HepG2 (cell line): ENCODE results near the gene FOXD4L6. TPM values are rescaled to one million over a fixed set of nuclear protein-coding genes. Genes with fewer than 3 reads are reported as not detected.
A peak's percentile ranks its signal among the peaks of the same experiment; 100 is the strongest.
"Not testable (repeated sequence)": the region's sequence is repeated elsewhere in the genome, so short reads cannot be mapped to it uniquely, and the experiment has no call there.

ENCODE experiments used
- ATAC-seq: fragments of 200-7000 bp; cut with Tn5 transposase; 3 replicates; pipeline ENCODE4 v1.9.1; 2020; ENCODE audit warnings: mild to moderate bottlenecking, moderate library complexity
- BruUV-seq: library from RNA; stranded (reverse); fragments of 400-500 nt; replicated peaks from 2 replicates; lab custom pipeline; 2021; lab: Mats Ljungman, UMichigan
- CTCF ChIA-PET: fragments of 300-600 bp; formaldehyde crosslinking; extraction: SDS; loops from one replicate; lab custom pipeline; 2021; ENCODE audit warnings: low total read pairs, inconsistent platforms, low intra/inter-chr PET ratio; lab: Yijun Ruan, JAX
- POLR2A ChIA-PET: fragments of 350-600 bp; sonication (Branson Sonifier 250); formaldehyde crosslinking; loops from one replicate; lab custom pipeline; 2020; ENCODE audit warnings: antibody characterized with exemption, inconsistent platforms; lab: Yijun Ruan, JAX
- DNase-seq: peaks from one replicate; pipeline ENCODE4 v3.0.0-alpha.2; 2015; ENCODE audit warnings: low spot score
- FAIRE-seq: peaks from 3 replicates; lab custom pipeline; 2011; peaks lifted over from hg19 to GRCh38; lab: Jason Lieb, UNC
- H2AFZ ChIP-seq: one replicate; pipeline ENCODE4 v1.6.1; 2011; ENCODE audit warnings: low read length, inconsistent platforms
- H3K27ac ChIP-seq: fragments of 300-600 bp; 3 replicates; pipeline ENCODE4 v1.8.0; 2011; ENCODE audit warnings: mixed run types, mild to moderate bottlenecking, mixed read lengths, low read length, inconsistent platforms; ENCODE audit not compliant: insufficient read depth; ENCODE audit errors: extremely low read length
- H3K27me3 ChIP-seq, 2 experiments: fragments of 200-600 bp in 1 of 2; 2 replicates in 1 of 2; 3 replicates in 1 of 2; pipeline versions ENCODE4 v1.6.0 to v1.8.0; 2011; ENCODE audit warnings: low read length in 2 of 2, mild to moderate bottlenecking in 2 of 2, moderate library complexity in 2 of 2, inconsistent platforms in 1 of 2; ENCODE audit not compliant: insufficient read depth in 2 of 2, control insufficient read depth in 1 of 2
- H3K36me3 ChIP-seq, 2 experiments: fragments of 200-600 bp in 1 of 2; replicated peaks in 1 of 2; 2 replicates in 1 of 2; 3 replicates in 1 of 2; pipeline versions ENCODE4 v1.5.1 to v1.8.0; 2011; ENCODE audit warnings: low read length in 2 of 2, inconsistent platforms in 1 of 2; ENCODE audit not compliant: insufficient read depth in 2 of 2, control insufficient read depth in 1 of 2
- H3K4me1 ChIP-seq: 2 replicates; pipeline ENCODE4 v1.5.1; 2012; ENCODE audit warnings: low read length, inconsistent platforms; ENCODE audit not compliant: insufficient read depth
- H3K4me2 ChIP-seq: 2 replicates; pipeline ENCODE4 v1.6.0; 2011; ENCODE audit warnings: low read depth, low read length, inconsistent platforms
- H3K4me3 ChIP-seq, 3 experiments: fragments of 200-600 bp in 1 of 3; sonication (generic), shearing (Covaris generic) in 1 of 3; replicated peaks in 1 of 3; 2 replicates each; pipeline ENCODE4 v1.5.1; 2011 to 2016; ENCODE audit warnings: low read length in 3 of 3, inconsistent platforms in 2 of 3, low read depth in 2 of 3, mild to moderate bottlenecking in 2 of 3, control low read depth in 1 of 3, mixed read lengths in 1 of 3; ENCODE audit not compliant: insufficient read depth in 1 of 3
- H3K79me2 ChIP-seq: one replicate; pipeline ENCODE4 v1.6.1; 2011; ENCODE audit warnings: low read length, inconsistent platforms; ENCODE audit not compliant: insufficient read depth
- H3K9ac ChIP-seq: 2 replicates; pipeline ENCODE4 v1.6.0; 2011; ENCODE audit warnings: mild to moderate bottlenecking, low read depth, low read length, inconsistent platforms; ENCODE audit not compliant: insufficient read depth
- H3K9me3 ChIP-seq: 2 replicates; pipeline ENCODE4 v1.5.1; 2012; ENCODE audit warnings: mild to moderate bottlenecking, low read length
- H4K20me1 ChIP-seq: 2 replicates; pipeline ENCODE4 v1.6.0; 2011; ENCODE audit warnings: inconsistent platforms, mild to moderate bottlenecking, low read length, moderate library complexity; ENCODE audit not compliant: insufficient read depth
- ELF3 ChIP-seq: IDR thresholded peaks from 2 replicates; pipeline ENCODE4 v1.6.1; 2016; ENCODE audit warnings: missing genetic modification reagents, missing compliant biosample characterization
- FOSL1 ChIP-seq: sonication (generic); formaldehyde crosslinking; IDR thresholded peaks from 2 replicates; pipeline ENCODE4 v1.9.0; 2021; ENCODE audit warnings: missing genetic modification reagents, borderline replicate concordance
- FOSL2 ChIP-seq: sonication (generic); formaldehyde crosslinking; IDR thresholded peaks from 2 replicates; pipeline ENCODE4 v1.4.0; 2020; ENCODE audit warnings: missing genetic modification reagents
- FOXA1 ChIP-seq, 2 experiments: fragments of 450-650 bp in 1 of 2; sonication (generic) in 1 of 2; formaldehyde crosslinking in 1 of 2; IDR thresholded peaks; 2 replicates each; pipeline versions ENCODE4 v1.4.0 to v1.6.1; 2016 to 2020; ENCODE audit warnings: missing genetic modification reagents in 1 of 2
- FOXP1 ChIP-seq, 2 experiments: fragments of 450-650 bp in 1 of 2; IDR thresholded peaks; 2 replicates each; pipeline ENCODE4 v1.6.1; 2017 to 2018; ENCODE audit warnings: antibody characterized with exemption in 1 of 2
- GATAD2A ChIP-seq: IDR thresholded peaks from 2 replicates; pipeline ENCODE4 v1.6.1; 2016
- HMG20A ChIP-seq: IDR thresholded peaks from 2 replicates; pipeline ENCODE4 v1.6.1; 2016; ENCODE audit warnings: borderline replicate concordance
- HNF4A ChIP-seq: sonication (generic); formaldehyde crosslinking; IDR thresholded peaks from 2 replicates; pipeline ENCODE4 v1.4.0; 2020; ENCODE audit warnings: missing genetic modification reagents
- SOX13 ChIP-seq, 3 experiments: fragments of 450-650 bp in 1 of 3; sonication (generic) in 1 of 3; formaldehyde crosslinking in 1 of 3; IDR thresholded peaks in 2 of 3; conservative IDR thresholded peaks in 1 of 3; 2 replicates each; pipeline versions ENCODE4 v1.5.0 to v1.6.1; 2016 to 2020; ENCODE audit warnings: antibody characterized with exemption in 1 of 3, mild to moderate bottlenecking in 1 of 3, missing compliant biosample characterization in 1 of 3, missing genetic modification reagents in 1 of 3, moderate library complexity in 1 of 3
- SOX5 ChIP-seq: IDR thresholded peaks from 2 replicates; pipeline ENCODE4 v1.6.1; 2016; ENCODE audit warnings: borderline replicate concordance
- WGBS: methylation state at CpG from one replicate; pipeline ENCODE4 v1.1.6; 2017; ENCODE audit warnings: low lambda C conversion rate; 5-methylcytosine and 5-hydroxymethylcytosine counted together
- in situ Hi-C: cut with HindIII; loops from 2 replicates; pipeline ENCODE4 v1.10.0; 2017; ENCODE audit warnings: low pct_unique_long_range_greater_than_20kb; ENCODE audit not compliant: extremely low pct_ligation_motif_present
- intact Hi-C: fragments of 100-400 bp; cut with micrococcal nuclease; formaldehyde crosslinking; loops from one replicate; pipeline ENCODE4 v1.10.0; 2022; ENCODE audit not compliant: unreplicated experiment
- polyA plus RNA-seq, 8 experiments: library from polyadenylated mRNA; depleted of rRNA in 3 of 8; stranded (reverse) in 7 of 8; unstranded in 1 of 8; fragments of >200 nt; fragmentation: Illumina TruSeq in 4 of 8; extraction: Trizol in 4 of 8; gene quantifications; 2 replicates each; pipeline versions ENCODE4 v1.2.1 to v1.2.3, GENCODE V29; 2011 to 2016; ENCODE audit warnings: low read depth in 4 of 8, missing spikeins in 1 of 8, mixed read lengths in 1 of 8; ENCODE audit not compliant: insufficient read depth in 1 of 8
- total RNA-seq, 5 experiments: library from RNA; depleted of rRNA; stranded (reverse); fragments of >200 nt; fragmentation: Illumina TruSeq; extraction: Trizol; gene quantifications; 2 replicates each; pipeline ENCODE4 v1.2.3, GENCODE V29; 2016; ENCODE audit warnings: low read depth in 1 of 5
- TF ChIP-seq, protein P1 (sequence below): IDR thresholded peaks from 2 replicates; pipeline ENCODE4 v1.4.0; 2020; ENCODE audit warnings: mild to moderate bottlenecking, missing genetic modification reagents
- TF ChIP-seq, protein P2 (sequence below): sonication (generic); formaldehyde crosslinking; IDR thresholded peaks from 2 replicates; pipeline ENCODE4 v1.4.0; 2020; ENCODE audit warnings: missing genetic modification reagents

Gene FOXD4L6
- total and polyA plus RNA-seq, 2 of the 13 experiments (the other 11 are each of a cell fraction or from before 2014, with no cell fraction given) = 0.11 TPM; not detected in 1

DNA sequence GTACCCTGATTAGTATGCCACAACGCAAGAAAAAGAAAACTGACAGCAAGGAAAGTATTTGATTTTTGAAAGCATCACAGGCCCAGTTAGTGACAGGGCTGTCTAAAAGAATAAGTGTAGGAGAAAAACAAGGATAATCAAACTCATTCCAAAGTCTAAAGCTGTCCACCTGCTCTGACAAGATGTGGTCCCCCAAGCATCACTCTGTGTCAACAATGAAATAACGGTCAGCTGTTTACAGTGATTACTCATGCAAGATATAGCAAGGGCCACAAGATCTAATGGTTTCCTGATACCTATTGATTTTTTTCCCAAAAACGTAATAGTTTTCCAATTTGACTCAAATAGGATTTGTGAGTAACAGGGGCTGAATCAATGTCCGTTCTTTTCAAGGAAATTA is 46.5 kb upstream of the FOXD4L6 start (continued):
- TF ChIP-seq, protein P1, sequence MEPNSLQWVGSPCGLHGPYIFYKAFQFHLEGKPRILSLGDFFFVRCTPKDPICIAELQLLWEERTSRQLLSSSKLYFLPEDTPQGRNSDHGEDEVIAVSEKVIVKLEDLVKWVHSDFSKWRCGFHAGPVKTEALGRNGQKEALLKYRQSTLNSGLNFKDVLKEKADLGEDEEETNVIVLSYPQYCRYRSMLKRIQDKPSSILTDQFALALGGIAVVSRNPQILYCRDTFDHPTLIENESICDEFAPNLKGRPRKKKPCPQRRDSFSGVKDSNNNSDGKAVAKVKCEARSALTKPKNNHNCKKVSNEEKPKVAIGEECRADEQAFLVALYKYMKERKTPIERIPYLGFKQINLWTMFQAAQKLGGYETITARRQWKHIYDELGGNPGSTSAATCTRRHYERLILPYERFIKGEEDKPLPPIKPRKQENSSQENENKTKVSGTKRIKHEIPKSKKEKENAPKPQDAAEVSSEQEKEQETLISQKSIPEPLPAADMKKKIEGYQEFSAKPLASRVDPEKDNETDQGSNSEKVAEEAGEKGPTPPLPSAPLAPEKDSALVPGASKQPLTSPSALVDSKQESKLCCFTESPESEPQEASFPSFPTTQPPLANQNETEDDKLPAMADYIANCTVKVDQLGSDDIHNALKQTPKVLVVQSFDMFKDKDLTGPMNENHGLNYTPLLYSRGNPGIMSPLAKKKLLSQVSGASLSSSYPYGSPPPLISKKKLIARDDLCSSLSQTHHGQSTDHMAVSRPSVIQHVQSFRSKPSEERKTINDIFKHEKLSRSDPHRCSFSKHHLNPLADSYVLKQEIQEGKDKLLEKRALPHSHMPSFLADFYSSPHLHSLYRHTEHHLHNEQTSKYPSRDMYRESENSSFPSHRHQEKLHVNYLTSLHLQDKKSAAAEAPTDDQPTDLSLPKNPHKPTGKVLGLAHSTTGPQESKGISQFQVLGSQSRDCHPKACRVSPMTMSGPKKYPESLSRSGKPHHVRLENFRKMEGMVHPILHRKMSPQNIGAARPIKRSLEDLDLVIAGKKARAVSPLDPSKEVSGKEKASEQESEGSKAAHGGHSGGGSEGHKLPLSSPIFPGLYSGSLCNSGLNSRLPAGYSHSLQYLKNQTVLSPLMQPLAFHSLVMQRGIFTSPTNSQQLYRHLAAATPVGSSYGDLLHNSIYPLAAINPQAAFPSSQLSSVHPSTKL = peak; percentile 68; the same call in 1 of the 2 replicates
- TF ChIP-seq, protein P2, sequence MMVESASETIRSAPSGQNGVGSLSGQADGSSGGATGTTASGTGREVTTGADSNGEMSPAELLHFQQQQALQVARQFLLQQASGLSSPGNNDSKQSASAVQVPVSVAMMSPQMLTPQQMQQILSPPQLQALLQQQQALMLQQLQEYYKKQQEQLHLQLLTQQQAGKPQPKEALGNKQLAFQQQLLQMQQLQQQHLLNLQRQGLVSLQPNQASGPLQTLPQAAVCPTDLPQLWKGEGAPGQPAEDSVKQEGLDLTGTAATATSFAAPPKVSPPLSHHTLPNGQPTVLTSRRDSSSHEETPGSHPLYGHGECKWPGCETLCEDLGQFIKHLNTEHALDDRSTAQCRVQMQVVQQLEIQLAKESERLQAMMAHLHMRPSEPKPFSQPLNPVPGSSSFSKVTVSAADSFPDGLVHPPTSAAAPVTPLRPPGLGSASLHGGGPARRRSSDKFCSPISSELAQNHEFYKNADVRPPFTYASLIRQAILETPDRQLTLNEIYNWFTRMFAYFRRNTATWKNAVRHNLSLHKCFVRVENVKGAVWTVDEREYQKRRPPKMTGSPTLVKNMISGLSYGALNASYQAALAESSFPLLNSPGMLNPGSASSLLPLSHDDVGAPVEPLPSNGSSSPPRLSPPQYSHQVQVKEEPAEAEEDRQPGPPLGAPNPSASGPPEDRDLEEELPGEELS (CRISPR knock-in tag) = peak; percentile 45
- TF ChIP-seq FOXP1, FOXA1, SOX13 (IDR thresholded peaks at IDR 0.05): not testable (repeated sequence)
- TF ChIP-seq FOXP1 (CRISPR knock-in tag; IDR thresholded peaks at IDR 0.05) (peak; percentile 77), SOX5 (CRISPR knock-in tag) (peak; percentile 26; the same call in 1 of the 2 replicates), FOSL1 (CRISPR knock-in tag) (peak; percentile 18; the same call in 1 of the 2 replicates), GATAD2A (CRISPR knock-in tag) (peak; percentile 71), FOXA1 (CRISPR knock-in tag; IDR thresholded peaks at IDR 0.05) (peak; percentile 77), HNF4A (CRISPR knock-in tag) (peak; percentile 27; the same call in 1 of the 2 replicates), ELF3 (0 out of 2 replicates have a peak, but pooled peaks have one; percentile 37), FOSL2 (CRISPR knock-in tag) (peak; percentile 81), HMG20A (CRISPR knock-in tag) (peak; percentile 23; the same call in 1 of the 2 replicates), SOX13 (CRISPR knock-in tag; conservative IDR thresholded peaks at IDR 0.05 in 1 of 2, IDR thresholded peaks at IDR 0.05 in 1 of 2) (0 out of 4 replicates have a peak, but pooled peaks of 1 of the 2 experiments have one; percentile 8)
- TF ChIP-seq, all 625 proteins: peak for 20; not testable (repeated sequence) for 605

DNA sequence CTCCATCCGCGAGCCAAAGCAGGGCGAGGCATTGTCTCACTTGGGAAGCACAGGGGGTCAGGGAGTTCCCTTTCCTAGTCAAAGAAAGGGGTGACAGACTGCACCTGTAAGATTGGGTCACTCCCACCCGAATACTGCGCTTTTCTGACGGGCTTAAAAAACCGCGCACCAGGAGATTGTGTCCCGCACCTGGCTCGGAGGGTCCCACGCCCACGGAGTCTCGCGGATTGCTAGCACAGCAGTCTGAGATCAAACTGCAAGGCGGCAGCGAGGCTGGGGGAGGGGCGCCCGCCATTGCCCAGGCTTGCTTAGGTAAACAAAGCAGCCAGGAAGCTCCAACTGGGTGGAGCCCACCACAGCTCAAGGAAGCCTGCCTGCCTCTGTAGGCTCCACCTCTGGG is 21.6 kb upstream of the FOXD4L6 start:
- ATAC-seq, DNase-seq, H3K4me1 ChIP-seq, H3K4me2 ChIP-seq, FAIRE-seq, H3K27me3 ChIP-seq, H3K9ac ChIP-seq, H2AFZ ChIP-seq, H3K4me3 ChIP-seq, H3K79me2 ChIP-seq, H4K20me1 ChIP-seq, BruUV-seq, in situ Hi-C loops, POLR2A ChIA-PET, H3K9me3 ChIP-seq, CTCF ChIA-PET, H3K36me3 ChIP-seq, H3K27ac ChIP-seq, intact Hi-C loops: not testable (repeated sequence)
- no CpG with 5 or more reads among the region's 18 CpGs for WGBS
